ENCODE measurements around the gene CLPSL1.

Gene CLPSL1

DNA sequence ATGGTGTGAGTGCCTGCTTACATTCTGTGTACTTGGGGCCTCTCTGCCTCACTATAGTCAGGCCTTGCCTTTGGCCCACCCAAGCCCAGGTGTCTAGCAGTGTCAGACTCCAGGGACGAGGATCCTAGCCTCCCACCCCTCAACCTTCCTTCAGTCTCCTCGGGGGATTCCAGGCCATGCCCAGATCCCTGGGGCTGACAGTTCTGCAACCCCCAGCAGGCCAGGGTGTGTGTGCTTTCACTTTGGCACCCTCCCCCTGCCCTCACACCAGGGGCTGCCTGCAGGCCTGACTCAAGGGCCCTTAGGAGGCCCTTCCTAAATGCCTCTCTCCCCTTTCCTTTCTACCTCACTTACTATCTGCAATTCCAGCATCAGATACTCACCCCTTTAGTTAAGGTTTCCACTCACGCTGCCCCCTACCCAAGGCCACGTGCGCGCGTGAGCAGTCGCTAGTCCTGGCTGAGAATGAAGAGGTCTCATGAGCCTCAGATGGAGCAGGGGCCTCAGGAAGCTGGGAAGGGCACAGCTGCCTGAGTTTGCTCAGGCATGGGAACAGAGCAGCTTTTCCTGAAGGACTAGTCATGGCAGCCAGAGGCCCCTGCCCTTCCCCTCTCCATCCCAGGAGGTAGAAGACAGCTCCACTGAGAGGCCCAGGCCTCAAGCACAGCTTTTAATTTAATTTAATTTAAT is 17.2 kb downstream of the CLPSL1 start:
- no peak for DNase-seq (ENCODE audit: low read depth)

DNA sequence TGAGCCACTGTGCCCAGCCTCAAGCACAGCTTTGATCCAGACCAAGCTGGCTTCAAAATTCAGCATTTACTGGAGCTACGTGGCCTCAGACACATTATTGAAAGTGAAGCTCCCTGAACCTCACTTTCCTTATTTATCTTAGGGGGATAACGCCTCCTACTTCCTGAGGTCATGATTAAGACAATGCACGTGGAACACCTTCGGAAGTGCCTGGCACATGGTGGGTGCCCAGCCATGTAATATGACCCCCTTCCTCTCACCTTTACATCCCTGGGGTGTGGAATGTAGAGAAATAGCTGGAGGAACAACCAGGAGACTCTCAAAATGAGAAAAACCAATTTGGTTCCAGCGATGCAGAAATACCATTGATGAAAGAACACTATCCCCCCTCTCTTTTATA is 17.9 kb downstream of the CLPSL1 start:
- DNase-seq (ENCODE audit: low read depth): no peak

DNA sequence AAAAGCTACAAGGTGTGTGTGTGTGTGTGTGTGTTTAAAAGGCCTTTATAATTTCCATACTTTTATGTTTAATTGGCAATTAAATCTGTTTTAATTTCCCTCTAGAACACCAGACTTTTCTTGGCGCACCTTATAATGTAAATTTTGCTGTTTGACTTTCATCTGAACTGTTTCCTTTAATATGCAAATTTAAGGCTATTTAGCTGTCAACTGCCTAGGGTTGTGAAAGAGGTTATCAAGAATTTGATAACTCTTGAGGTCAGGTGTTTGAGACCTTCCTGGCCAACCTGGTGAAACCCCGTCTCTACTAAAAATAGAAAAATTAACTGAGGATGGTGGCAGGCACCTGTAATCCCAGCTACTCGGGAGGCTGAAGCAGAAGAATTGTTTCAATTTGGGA is 20.3 kb downstream of the CLPSL1 start:
- no peak for DNase-seq (ENCODE audit: low read depth)

DNA sequence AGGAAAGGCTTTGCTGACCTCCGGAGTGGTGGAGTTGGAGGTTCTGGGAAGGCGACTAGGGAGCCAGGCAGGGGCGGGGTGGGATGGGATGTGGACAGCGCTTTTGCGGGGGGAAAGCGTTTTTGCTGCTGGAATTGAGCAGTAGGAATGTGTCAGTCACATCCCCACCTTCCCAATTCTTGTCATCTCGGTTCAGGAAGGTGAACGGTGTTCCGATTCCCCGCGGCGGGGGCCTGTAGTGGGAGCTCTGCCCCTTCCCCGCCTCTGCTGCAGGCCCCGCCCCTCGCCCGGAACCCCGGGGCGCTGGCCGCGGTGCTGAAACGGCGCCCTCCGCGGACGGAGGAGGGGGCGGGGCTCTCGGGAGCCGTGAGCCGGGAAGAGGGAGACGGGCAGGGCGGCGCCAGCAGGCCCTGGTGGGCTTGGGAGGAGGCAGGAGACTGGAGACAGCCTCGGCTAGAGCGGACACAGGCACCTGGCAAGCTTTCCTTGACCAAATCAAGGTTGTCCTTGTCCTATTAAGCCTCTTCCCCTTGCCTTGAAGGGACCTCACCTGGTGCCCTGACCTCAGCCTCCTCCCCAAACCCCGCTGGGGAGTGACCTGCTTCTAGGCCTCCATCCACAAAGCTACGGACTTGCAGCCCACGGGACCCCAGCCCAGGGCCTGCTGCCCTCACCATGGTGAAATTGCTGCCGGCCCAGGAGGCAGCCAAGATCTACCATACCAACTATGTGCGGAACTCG is 24.3 kb downstream of the CLPSL1 start, which contains the start of gene LHFPL5:
TSS of gene LHFPL5 (plus strand) at position 357 of the 741 bp plus-strand sequence. CDS start at position 676, 319 bp downstream.
- DNase-seq (ENCODE audit: low read depth): no peak

DNA sequence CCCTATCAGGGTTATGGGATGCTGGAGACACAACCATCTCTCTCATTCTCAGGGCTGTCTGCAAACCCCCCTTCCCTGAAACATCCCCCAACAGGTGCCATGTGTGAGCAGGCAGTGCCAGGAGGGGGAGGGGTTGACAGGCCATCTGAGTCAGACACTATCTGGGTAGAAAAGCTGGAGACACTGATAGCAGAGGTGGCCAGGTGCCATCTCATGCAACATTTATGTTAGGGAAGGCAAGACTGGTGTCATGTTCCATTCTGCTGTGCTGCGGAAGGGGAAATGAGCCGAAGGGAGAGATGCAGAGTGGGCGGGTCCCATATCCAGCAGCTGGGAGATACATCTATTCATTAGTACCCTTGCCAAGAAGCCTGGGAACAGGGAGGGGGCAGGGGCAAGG is 27.9 kb downstream of the CLPSL1 start:
- DNase-seq (ENCODE audit: low read depth): no peak

DNA sequence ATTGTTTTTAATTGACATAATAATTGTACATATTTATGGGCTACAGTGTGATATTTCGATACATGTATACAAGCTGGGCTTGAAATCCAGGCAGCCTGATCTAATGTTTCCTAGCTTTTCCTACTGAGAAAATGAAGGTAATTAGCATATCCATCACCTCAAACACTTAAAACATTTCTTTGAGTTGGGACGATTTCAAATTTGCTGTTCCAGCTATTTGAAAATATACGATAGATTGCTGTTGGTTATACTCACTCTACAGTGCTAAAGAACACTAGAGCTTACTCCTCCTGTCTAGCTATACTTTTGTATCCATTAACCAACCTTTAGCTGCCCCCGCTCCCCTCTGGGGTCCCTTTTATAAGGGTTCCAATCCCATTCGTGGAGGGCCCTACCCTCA is 29.0 kb downstream of the CLPSL1 start:
- no peak for DNase-seq (ENCODE audit: low read depth)

DNA sequence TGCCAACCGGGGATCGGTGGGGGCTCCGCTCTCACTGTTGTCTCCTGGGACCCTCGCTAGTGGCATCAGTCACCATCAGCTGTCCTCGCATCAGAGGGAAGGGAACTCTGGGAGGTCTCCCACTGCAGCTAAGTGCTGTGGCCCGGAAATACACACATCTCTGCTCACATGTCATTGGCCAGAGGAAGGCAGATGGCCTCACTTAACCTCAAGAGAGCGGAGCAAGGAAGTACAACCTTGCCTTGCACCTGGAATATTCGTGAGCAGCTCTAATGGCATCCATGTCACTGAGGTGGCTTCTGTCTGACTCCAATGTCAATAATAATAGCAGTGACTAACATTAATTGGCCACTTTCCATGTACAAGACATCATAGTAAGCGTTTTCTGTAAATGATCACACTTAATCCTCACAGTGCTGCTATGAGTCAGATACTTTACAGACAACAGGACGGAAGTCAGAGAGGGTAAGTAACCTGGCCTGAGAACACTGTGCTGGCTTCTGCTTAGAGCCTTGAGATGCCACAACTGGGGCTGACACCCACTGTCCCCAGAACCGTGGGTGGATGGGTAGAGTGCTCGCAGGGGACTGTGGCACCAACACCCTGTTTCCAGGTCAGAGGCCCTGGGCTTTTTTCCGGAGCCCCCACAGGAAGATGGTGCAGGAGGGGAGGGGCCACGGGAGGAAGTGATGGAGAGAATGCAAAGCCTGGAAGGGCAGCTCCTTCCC is 30.3 kb downstream of the CLPSL1 start:
- DNase-seq (ENCODE audit: low read depth): peak; percentile 29

DNA sequence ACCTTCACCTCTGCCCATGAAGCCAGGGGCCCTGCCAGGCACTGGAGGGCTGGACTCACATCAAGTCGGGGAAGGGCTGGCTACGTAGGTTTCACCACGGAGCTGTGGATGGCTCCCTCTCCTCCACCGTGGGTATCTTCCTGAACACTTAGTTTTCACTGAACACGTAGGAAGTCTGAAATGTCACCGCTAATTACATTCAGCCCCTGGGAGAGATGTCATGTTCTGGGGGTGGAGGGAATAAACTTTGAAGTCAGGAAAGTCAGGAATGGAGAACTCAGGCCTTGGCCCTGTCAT is 30.8 kb downstream of the CLPSL1 start:
- DNase-seq (ENCODE audit: low read depth): no peak

DNA sequence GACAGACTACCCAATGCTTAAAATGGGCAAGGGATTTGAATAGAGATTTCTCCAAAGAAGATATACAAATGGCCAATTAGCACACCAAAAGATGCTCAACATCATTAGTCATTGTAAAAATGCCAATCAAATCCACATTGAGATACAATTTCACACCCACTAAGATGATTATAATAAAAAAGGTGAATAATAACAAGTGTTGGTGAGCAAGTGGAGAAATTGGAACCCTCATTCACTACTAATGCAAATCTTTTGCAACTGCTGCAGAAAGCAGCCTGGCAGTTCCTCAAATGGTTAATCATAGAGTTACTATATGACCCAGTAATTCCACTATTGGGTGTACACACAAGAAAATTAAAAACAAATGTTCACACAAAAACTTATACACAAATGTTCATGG is 36.7 kb downstream of the CLPSL1 start:
- no peak for DNase-seq (ENCODE audit: low read depth)

DNA sequence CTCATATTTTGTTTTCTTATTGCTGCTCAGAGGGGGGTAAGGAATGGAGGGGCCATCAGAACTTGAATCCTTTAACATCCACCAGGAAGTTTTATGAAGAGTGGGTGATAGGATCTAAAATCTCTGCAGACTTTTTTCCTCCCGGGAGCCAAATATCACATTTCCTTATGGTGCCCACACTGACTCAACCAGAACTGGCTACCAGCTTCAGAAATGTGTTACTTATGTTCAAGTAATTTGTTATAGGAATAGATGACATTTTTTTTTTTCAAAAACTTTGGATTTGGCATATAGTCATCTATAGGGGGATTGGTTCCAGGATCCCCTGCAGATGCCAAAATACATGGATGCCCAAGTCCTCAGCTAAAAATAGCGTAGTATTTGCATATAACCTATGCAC is 42.8 kb downstream of the CLPSL1 start:
- DNase-seq (ENCODE audit: low read depth): no peak

DNA sequence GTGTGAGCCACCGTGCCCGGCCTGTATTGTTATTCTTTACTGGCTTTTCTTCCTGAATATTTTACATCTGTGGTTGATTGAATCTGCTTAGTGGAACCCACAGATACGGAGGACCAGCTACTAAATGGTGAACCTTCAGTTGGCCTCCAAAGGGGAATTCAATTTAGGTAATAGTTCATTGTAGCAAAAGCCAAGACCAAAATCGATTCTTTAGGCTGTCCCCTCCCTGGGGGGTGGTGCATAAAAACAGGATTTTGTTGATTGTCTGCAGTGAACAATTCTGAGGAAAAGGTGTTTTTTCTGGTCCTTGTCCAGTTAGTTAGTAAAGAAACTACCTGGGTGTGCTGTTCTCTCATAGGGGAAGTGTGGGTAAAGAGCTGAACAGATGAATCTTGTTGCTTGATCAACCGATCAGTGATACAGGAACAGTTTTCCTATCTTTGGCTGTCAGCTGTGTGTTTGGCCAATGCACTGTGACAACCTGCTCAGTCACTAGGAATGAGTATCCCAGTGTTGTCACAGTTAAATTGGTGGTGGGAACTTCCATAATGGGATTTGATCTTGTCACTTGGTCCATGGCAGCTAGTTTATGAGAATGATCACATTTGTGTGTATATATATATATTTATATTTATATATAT is 43.9 kb downstream of the CLPSL1 start:
- DNase-seq (ENCODE audit: low read depth): no peak

DNA sequence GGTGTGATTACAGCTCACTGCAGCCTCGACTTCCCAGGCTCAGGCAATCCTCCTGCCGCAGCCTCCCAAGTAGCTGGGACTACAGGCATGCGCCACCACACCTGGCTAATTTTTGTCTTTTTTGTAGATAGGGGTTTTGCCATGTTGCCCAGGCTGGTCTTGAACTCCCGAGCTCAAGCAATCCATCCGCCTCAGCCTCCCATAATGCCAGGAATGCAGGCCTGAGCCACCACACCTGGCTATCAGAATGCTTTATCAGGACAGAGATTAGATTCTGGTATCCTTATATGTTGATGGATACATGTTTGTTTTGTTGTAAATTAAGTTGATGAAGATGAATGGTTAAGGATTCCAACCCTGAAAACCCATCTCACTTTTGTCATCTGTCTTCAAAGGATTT is 48.5 kb downstream of the CLPSL1 start:
- DNase-seq (ENCODE audit: low read depth): no peak

DNA sequence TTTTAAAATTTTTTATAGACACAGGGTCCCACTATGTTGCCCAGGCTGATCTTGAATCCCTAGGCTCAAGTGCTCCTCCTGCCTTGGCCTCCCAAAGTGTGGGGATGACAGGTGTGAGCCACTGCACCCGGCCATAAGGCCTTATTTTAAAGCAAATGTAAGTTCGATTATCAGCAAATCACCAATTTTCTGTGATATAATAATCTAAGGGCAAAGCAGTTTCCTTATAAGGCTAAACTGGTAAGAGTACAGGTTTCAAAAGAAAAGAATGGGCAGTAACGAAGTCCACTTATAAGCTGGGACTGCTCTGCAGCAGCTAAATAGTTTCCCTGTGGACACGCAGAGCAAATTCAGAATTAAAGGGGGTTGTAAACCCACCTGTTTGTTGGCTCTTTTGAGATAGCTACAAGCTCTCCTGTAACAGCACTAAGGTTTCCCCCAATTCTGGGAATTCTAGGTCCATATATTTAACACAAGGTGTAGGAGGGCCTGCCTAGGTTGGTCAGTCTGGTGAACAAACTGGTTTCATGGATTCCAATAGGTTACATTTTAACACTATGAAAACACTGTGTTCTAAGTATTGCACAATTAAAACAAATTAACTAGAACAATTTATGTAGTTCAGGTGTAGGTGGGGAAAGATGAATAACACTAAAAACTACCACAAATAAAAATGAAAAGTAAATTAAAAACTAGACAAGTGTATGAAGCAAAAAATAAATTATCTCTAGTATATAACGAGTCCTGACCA is 50.6 kb downstream of the CLPSL1 start:
- no peak for DNase-seq (ENCODE audit: low read depth)

DNA sequence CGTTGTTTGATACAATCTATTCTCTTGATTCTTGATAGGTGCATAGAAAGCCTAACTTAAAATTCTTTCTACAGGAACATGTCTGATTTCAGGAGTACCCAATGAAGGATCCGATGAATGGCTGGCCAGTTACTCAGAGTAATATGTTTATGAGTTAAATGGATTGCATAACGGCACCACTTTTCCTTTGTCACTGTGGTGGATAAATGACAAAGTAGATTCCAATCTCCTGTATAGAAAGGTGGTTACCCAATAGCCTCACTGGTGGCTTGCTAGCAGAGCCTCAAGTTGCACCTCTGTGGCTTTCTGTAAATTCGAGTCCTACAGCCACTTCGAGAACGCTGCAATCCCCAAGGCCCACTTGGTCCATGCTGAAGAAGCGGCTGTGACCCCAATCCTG is 52.7 kb downstream of the CLPSL1 start:
- no peak for DNase-seq (ENCODE audit: low read depth)

Data from HS-27A (cell line).